K562 (cell line): ENCODE data around the gene CFAP58. TPM values are rescaled to one million over a fixed set of nuclear protein-coding genes. Genes with fewer than 3 reads are reported as not detected.

Experiments
- ATAC-seq: fragments of 200-7000 bp; cut with Tn5 transposase; 3 replicates; pipeline ENCODE4 v1.9.1; 2020; ENCODE audit warnings: moderate library complexity
- BruUV-seq: library from RNA; stranded (reverse); fragments of 400-500 nt; replicated peaks from 2 replicates; lab custom pipeline; 2021; lab: Mats Ljungman, UMichigan
- CTCF ChIA-PET: fragments of 300-600 bp; formaldehyde crosslinking; extraction: SDS; loops from one replicate; lab custom pipeline; 2021; ENCODE audit warnings: low intra/inter-chr PET ratio; lab: Yijun Ruan, JAX
- POLR2A ChIA-PET: fragments of 300-600, 350-650 bp; sonication (Branson Sonifier 250); formaldehyde crosslinking; extraction: SDS; loops from one replicate; lab custom pipeline; 2021; ENCODE audit warnings: antibody characterized with exemption, inconsistent platforms; lab: Yijun Ruan, JAX
- DNase-seq, 4 experiments: peaks; one replicate each; pipeline versions ENCODE4 v3.0.0 to v3.0.0-alpha.2; 2011 to 2018; ENCODE audit warnings: low spot score in 3 of 4, mixed read lengths in 3 of 4; ENCODE audit errors: extremely low read depth in 1 of 4
- FAIRE-seq: peaks from 2 replicates; lab custom pipeline; 2011; peaks lifted over from hg19 to GRCh38; lab: Jason Lieb, UNC
- H2AFZ ChIP-seq: 2 replicates; pipeline ENCODE4 v1.6.0; 2011; ENCODE audit warnings: low read depth, low read length, control low read depth, inconsistent platforms
- H3K27ac ChIP-seq: fragments of 200-600 bp; 3 replicates; pipeline ENCODE4 v1.8.0; 2011; ENCODE audit warnings: low read depth, mild to moderate bottlenecking, control low read depth, inconsistent platforms, low read length, moderate library complexity, mixed read lengths; ENCODE audit errors: extremely low read depth
- H3K27me3 ChIP-seq, 2 experiments: fragments of 300-600 bp in 1 of 2; 2 replicates in 1 of 2; 3 replicates in 1 of 2; pipeline versions ENCODE4 v1.6.0 to v1.8.0; 2011; ENCODE audit warnings: inconsistent platforms in 2 of 2, low read length in 2 of 2, mild to moderate bottlenecking in 1 of 2, mixed read lengths in 1 of 2, moderate library complexity in 1 of 2; ENCODE audit not compliant: control insufficient read depth in 2 of 2, insufficient read depth in 2 of 2
- H3K36me3 ChIP-seq: fragments of 300-600 bp; 3 replicates; pipeline ENCODE4 v1.8.0; 2011; ENCODE audit warnings: mild to moderate bottlenecking, low read length, inconsistent platforms; ENCODE audit not compliant: control insufficient read depth, insufficient read depth
- H3K4me1 ChIP-seq, 2 experiments: fragments of 200-600 bp in 1 of 2; replicated peaks in 1 of 2; 2 replicates in 1 of 2; 3 replicates in 1 of 2; pipeline versions ENCODE4 v1.5.1 to v1.8.0; 2011; ENCODE audit warnings: inconsistent platforms in 2 of 2, low read length in 2 of 2, mild to moderate bottlenecking in 1 of 2, mixed read lengths in 1 of 2, moderate library complexity in 1 of 2; ENCODE audit not compliant: control insufficient read depth in 2 of 2, insufficient read depth in 2 of 2
- H3K4me2 ChIP-seq: 2 replicates; pipeline ENCODE4 v1.6.1; 2011; ENCODE audit warnings: low read length, control low read depth, inconsistent platforms, mixed read lengths; ENCODE audit not compliant: insufficient read depth
- H3K4me3 ChIP-seq: fragments of 200-600 bp; sonication (generic), shearing (Covaris generic); 2 replicates; pipeline ENCODE4 v1.5.1; 2016; ENCODE audit warnings: control low read depth, inconsistent platforms
- H3K79me2 ChIP-seq: fragments of 200-600 bp; 3 replicates; pipeline ENCODE4 v1.8.0; 2011; ENCODE audit warnings: low read length, inconsistent platforms; ENCODE audit not compliant: control insufficient read depth, insufficient read depth
- H3K9ac ChIP-seq, 2 experiments: 2 replicates each; pipeline versions ENCODE4 v1.6.0 to v1.6.1; 2011; ENCODE audit warnings: low read depth in 2 of 2, low read length in 2 of 2, control low read depth in 1 of 2, inconsistent platforms in 1 of 2, mild to moderate bottlenecking in 1 of 2, mixed read lengths in 1 of 2; ENCODE audit not compliant: insufficient read depth in 1 of 2
- H3K9me1 ChIP-seq: one replicate; pipeline ENCODE4 v1.6.0; 2011; ENCODE audit warnings: inconsistent platforms, mild to moderate bottlenecking, low read length, moderate library complexity; ENCODE audit not compliant: control insufficient read depth, insufficient read depth
- H3K9me3 ChIP-seq: replicated peaks from 2 replicates; pipeline ENCODE4 v1.5.1; 2011; ENCODE audit warnings: low read depth, low read length, inconsistent platforms; ENCODE audit not compliant: control insufficient read depth, insufficient read depth
- H4K20me1 ChIP-seq: replicated peaks from 2 replicates; pipeline ENCODE4 v1.6.1; 2011; ENCODE audit warnings: low read length, inconsistent platforms, mixed read lengths; ENCODE audit not compliant: control insufficient read depth, insufficient read depth
- BCOR ChIP-seq: fragments of 450-650 bp; IDR thresholded peaks from 2 replicates; pipeline ENCODE4 v1.6.1; 2016
- CLOCK ChIP-seq: fragments of 250-450 bp; sonication (Bioruptor Pico); IDR thresholded peaks from 2 replicates; pipeline ENCODE4 v1.4.0; 2020; ENCODE audit warnings: mild to moderate bottlenecking, moderate library complexity, borderline replicate concordance
- DACH1 ChIP-seq: fragments of 450-650 bp; IDR thresholded peaks from 2 replicates; pipeline ENCODE4 v1.6.1; 2018; ENCODE audit not compliant: partially characterized antibody
- FOXM1 ChIP-seq, 2 experiments: fragments of 450-650 bp in 1 of 2; sonication (generic) in 1 of 2; formaldehyde crosslinking in 1 of 2; IDR thresholded peaks; 2 replicates each; pipeline versions ENCODE4 v1.6.1 to v1.9.0; 2017 to 2022; ENCODE audit warnings: low read depth in 2 of 2, mild to moderate bottlenecking in 2 of 2, missing genetic modification reagents in 1 of 2, moderate library complexity in 1 of 2
- ILF3 ChIP-seq: fragments of 450-650 bp; IDR thresholded peaks from 2 replicates; pipeline ENCODE4 v1.6.1; 2018; ENCODE audit warnings: antibody characterized with exemption, mild to moderate bottlenecking, moderate library complexity, borderline replicate concordance
- RAD51 ChIP-seq: fragments of 450-650 bp; IDR thresholded peaks from 2 replicates; pipeline ENCODE4 v1.7.1; 2016; ENCODE audit warnings: low read depth, mild to moderate bottlenecking, borderline replicate concordance
- SETDB1 ChIP-seq: IDR thresholded peaks from one replicate; pipeline ENCODE4 v1.6.1; 2012; ENCODE audit warnings: low read length, control low read depth, inconsistent platforms
- TBP ChIP-seq: optimal IDR thresholded peaks from 2 replicates; pipeline ENCODE3; 2011; ENCODE audit warnings: low read depth, low read length, improper control_type of control experiment
- TCF7 ChIP-seq: sonication (generic); IDR thresholded peaks from 2 replicates; pipeline ENCODE4 v1.6.1; 2016; ENCODE audit warnings: antibody characterized with exemption, borderline replicate concordance
- THRAP3 ChIP-seq: fragments of 450-650 bp; IDR thresholded peaks from 2 replicates; pipeline ENCODE4 v1.6.1; 2016; ENCODE audit warnings: mild to moderate bottlenecking, inconsistent platforms, borderline replicate concordance
- ZZZ3 ChIP-seq: fragments of 450-650 bp; IDR thresholded peaks from 2 replicates; pipeline ENCODE4 v1.6.1; 2016; ENCODE audit warnings: antibody characterized with exemption, mild to moderate bottlenecking, moderate library complexity
- WGBS: fragments of 100-300 bp; shearing (Covaris generic); methylation state at CpG from one replicate; pipeline ENCODE4 v1.1.6; 2016; ENCODE audit warnings: low coverage, mixed read lengths; ENCODE audit not compliant: insufficient coverage; ENCODE audit errors: missing lambda C conversion rate; 5-methylcytosine and 5-hydroxymethylcytosine counted together
- in situ Hi-C: fragments of 300-500 bp; cut with MboI; formaldehyde crosslinking; loops from 4 replicates; pipeline ENCODE4 v1.15.0; 2018; ENCODE audit warnings: inconsistent platforms, mixed read lengths
- intact Hi-C: fragments of 100-400 bp; cut with micrococcal nuclease; formaldehyde crosslinking; loops from 2 replicates; pipeline ENCODE4 v1.14.2; 2022
- polyA plus RNA-seq, 8 experiments: library from polyadenylated mRNA; depleted of rRNA in 4 of 8; stranded (reverse) in 5 of 8; unstranded in 3 of 8; fragments of >200 nt; fragmentation: Nextera tagmentation in 2 of 8; fragmentation: Illumina TruSeq in 1 of 8; extraction: Ambion mirVana in 2 of 8; extraction: Trizol in 1 of 8; gene quantifications; 2 replicates each; pipeline versions ENCODE4 v1.2.1 to v1.2.3, GENCODE V29; 2011 to 2014; ENCODE audit warnings: inconsistent platforms in 1 of 8, missing spikeins in 1 of 8
- total RNA-seq, 7 experiments: library from RNA; depleted of rRNA in 6 of 7; stranded (reverse); fragments of >200 nt in 6 of 7; fragmentation: Illumina TruSeq in 2 of 7; extraction: Trizol in 2 of 7; gene quantifications; 2 replicates each; pipeline versions ENCODE4 v1.2.1 to v1.2.3, GENCODE V29; 2011 to 2021; ENCODE audit warnings: low replicate concordance in 1 of 7

The CFAP58 gene
- total and polyA plus RNA-seq, 9 of the 15 experiments (the other 6 are each of a cell fraction or from before 2014, with no cell fraction given) = 0.08 to 2.0 (median 0.71) TPM

DNA sequence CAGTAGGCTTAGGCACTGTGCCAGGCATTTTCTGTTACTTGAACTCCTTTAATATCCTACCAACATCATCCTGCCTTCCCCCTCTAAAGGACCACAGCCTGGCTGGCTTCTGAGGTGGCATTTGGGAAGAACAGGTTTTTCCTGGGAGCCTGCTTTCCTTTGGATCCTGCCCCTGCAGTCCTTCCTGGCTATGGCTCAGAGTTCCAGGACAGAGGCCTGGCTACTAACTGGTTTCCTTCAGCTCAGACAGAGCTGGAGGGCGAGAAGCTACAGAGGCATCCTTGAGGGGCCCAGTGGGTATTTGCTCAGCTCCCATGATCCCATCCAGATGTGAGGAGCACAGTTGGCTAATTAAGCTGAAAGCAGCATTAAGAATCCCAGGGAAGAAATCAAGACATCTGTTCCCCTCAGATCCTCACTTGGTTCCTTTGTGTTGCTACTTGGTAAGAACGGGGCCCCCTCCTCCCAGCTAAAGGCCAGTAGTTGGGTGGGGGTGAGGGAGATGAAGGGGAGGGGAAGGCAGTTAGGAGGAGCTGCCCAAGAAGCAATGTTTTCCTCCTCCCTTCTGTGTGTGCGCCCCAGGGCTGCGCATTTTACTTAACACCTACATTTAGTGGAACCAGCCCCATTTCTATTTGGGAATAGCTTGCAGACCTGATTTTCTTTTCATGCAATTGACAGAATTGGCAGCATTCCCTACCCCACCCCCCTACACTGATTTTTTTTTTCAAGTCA is 144.9 kb downstream of the CFAP58 start:
- H3K9me3 ChIP-seq = no peaks in the 10 kb centered on the region
- H3K79me2 ChIP-seq = no peaks in the 10 kb centered on the region
- POLR2A ChIA-PET = interaction anchor here (0.5 to 0.7 kb wide), 2 partner anchors 104 to 232 kb away, joined by 3 read pairs; no protein-coding TSS in a partner anchor
- H3K9ac ChIP-seq = no peak overlapping the region
- no peaks in the 10 kb centered on the region for H3K4me1 ChIP-seq
- H4K20me1 ChIP-seq = no peaks in the 10 kb centered on the region
- H2AFZ ChIP-seq = no peak overlapping the region
- 0% methylated on average over 2 of the region's 4 CpGs for WGBS
- H3K27ac ChIP-seq = no peak overlapping the region
- H3K9me1 ChIP-seq = no peaks in the 10 kb centered on the region
- H3K4me2 ChIP-seq = no peak overlapping the region
- ATAC-seq (no peak), DNase-seq (no peak)
- BruUV-seq = no TSS peak
- intact Hi-C loops (no loop called here), in situ Hi-C loops (no loop called here)
- no peak overlapping the region for H3K4me3 ChIP-seq
- TF ChIP-seq TCF7 = no peak
- no peak for TF ChIP-seq THRAP3
- TF ChIP-seq ZZZ3 = no peak
- TF ChIP-seq TBP = no peak
- TF ChIP-seq, all 486 proteins: peak for 0
- CTCF ChIA-PET = no interaction called here
- Histone ChIP-seq H3K36me3 (no peaks in the 10 kb centered on the region), H3K27me3 (no peaks in the 10 kb centered on the region)
- FAIRE-seq = no peak

- H3K4me3 ChIP-seq = no peak overlapping the region
- DNase-seq (no peak), FAIRE-seq (no peak), ATAC-seq (no peak)
- H3K79me2 ChIP-seq = no peaks in the 10 kb centered on the region
- ChIA-PET POLR2A (no interaction called here), CTCF (no interaction called here)
- WGBS = 0% methylated on average over 2 of the region's 2 CpGs
- H3K9me3 ChIP-seq = no peaks in the 10 kb centered on the region
- H3K4me2 ChIP-seq = no peak overlapping the region
- H3K27me3 ChIP-seq = no peaks in the 10 kb centered on the region
- H3K4me1 ChIP-seq = no peaks in the 10 kb centered on the region
- H3K9me1 ChIP-seq = no peaks in the 10 kb centered on the region
- in situ Hi-C loops (no loop called here), intact Hi-C loops (no loop called here)
- H3K9ac ChIP-seq = no peak overlapping the region
- no peaks in the 10 kb centered on the region for H3K36me3 ChIP-seq
- no peak overlapping the region for H2AFZ ChIP-seq
- no peaks in the 10 kb centered on the region for H4K20me1 ChIP-seq
- H3K27ac ChIP-seq = no peak overlapping the region
- BruUV-seq = no TSS peak
- TF ChIP-seq ILF3 = no peak
- no peak for TF ChIP-seq RAD51
- no peak for TF ChIP-seq CLOCK
- TF ChIP-seq SETDB1 = no peak
- TF ChIP-seq BCOR = no peak
- no peak for TF ChIP-seq FOXM1 (IDR thresholded peaks at IDR 0.05; ENCODE audit: low read depth)
- no peak for TF ChIP-seq FOXM1 (CRISPR knock-in tag; IDR thresholded peaks at IDR 0.05; ENCODE audit: low read depth)
- TF ChIP-seq DACH1 = no peak
These were observed 147.8 kb downstream of the CFAP58 start for GRCh38 chr10:104501449-104501848.
